Psoas muscle (tissue), 8 donors: ENCODE data around the gene PHOSPHO2. TPM values are rescaled to one million over a fixed set of nuclear protein-coding genes. Genes with fewer than 3 reads are reported as not detected.

Experiments
- ATAC-seq, 4 donors: fragments of 200-7000 bp; cut with Tn5 transposase; one replicate each; pipeline ENCODE4 v1.9.1; 2020; ENCODE audit warnings: moderate library complexity in 3 of 4, mild to moderate bottlenecking in 2 of 4
- DNase-seq, 2 donors: peaks; one replicate each; pipeline ENCODE4 v3.0.0-alpha.2; 2020
- H3K27ac ChIP-seq: fragments of 200-600 bp; one replicate; pipeline ENCODE4 v1.8.0; 2022
- H3K27me3 ChIP-seq, 3 donors: fragments of 200-600 bp in 1 of 3; one replicate each; pipeline versions ENCODE4 v1.6.1 to v1.8.0; 2013 to 2022; ENCODE audit warnings: low read length in 2 of 3, mild to moderate bottlenecking in 2 of 3, moderate library complexity in 1 of 3; ENCODE audit not compliant: insufficient read depth in 3 of 3
- H3K36me3 ChIP-seq, 2 donors: fragments of 200-600 bp in 1 of 2; one replicate each; pipeline versions ENCODE4 v1.6.1 to v1.8.0; 2013 to 2022; ENCODE audit warnings: low read depth in 1 of 2, mild to moderate bottlenecking in 1 of 2, moderate library complexity in 1 of 2; ENCODE audit not compliant: insufficient read depth in 1 of 2
- H3K4me1 ChIP-seq: fragments of 200-600 bp; one replicate; pipeline ENCODE4 v1.8.0; 2022
- H3K4me3 ChIP-seq: fragments of 200-600 bp; one replicate; pipeline ENCODE4 v1.8.0; 2022; ENCODE audit warnings: mild to moderate bottlenecking
- H3K9me3 ChIP-seq: fragments of 200-600 bp; one replicate; pipeline ENCODE4 v1.8.0; 2022
- WGBS, 3 donors: extraction: QIAGEN DNeasy Blood & Tissue Kit; methylation state at CpG; one replicate each; pipeline versions ENCODE4 v1.1.6 to v1.1.7; 2013; 5-methylcytosine and 5-hydroxymethylcytosine counted together
- intact Hi-C, 2 donors: fragments of 100-400 bp; cut with DNase I; formaldehyde crosslinking; loops; one replicate each; pipeline versions ENCODE4 v1.11.0 to v1.14.2; 2022
- polyA plus RNA-seq, 3 donors: library from polyadenylated mRNA; stranded (reverse); fragments of 200-250 nt; gene quantifications; one replicate each; pipeline ENCODE4 v1.2.3, GENCODE V29; 2013
- total RNA-seq, 4 donors: library from RNA; stranded (reverse); fragmentation: NEBNext Ultra II Directional in 2 of 4; extraction: Animal tissue kit (Norgen Biotek cat#: 25700) in 2 of 4; gene quantifications; one replicate each; pipeline versions ENCODE4 v1.2.1 to v1.2.4, GENCODE V29; 2021 to 2023
- TF ChIP-seq, protein P1 (sequence below): fragments of 200-600 bp; IDR thresholded peaks from one replicate; pipeline ENCODE4 v1.8.0; 2022; ENCODE audit warnings: antibody characterized with exemption
- donor health status: healthy with polysubstance abuse.
- donor health status: DM: no; HTN: no; CAD: no; lungs with moderate emphysema.
- donor health status: Bipolar disorder and iron deficiency.
- donor health status: healthy.
- donor health status: DM: yes; HTN: yes; CAD: no.
- donor health status: DM: no; HTN: no; CAD: no.
- donor health status: DM: no; HTN: no; CAD: no.
- donor health status: DM: yes; HTN: yes; CAD: no.

The PHOSPHO2 gene
- total and polyA plus RNA-seq, 7 donors: 0.86 to 7.5 (median 1.6) TPM

DNA sequence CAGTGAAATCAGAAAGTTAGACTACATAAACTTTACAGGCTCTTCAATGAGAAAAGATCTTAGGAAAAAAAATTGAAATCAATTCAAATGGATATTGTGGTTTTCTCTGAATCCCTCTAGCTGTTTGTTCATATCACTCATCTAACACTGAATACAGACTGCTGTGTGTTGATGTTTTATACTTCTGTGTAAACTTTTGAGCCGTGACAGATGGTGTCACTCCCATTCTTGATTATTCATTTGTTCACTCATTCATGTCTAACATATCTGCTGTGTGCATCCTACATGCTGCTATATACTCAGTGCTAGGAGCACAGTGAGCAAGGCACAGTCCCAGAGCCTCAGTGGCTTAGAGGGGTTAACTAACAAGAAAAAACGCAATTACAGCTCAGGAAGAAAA is 52.0 kb downstream of the PHOSPHO2 start:
- ATAC-seq (no peak), DNase-seq (no peak)
- intact Hi-C loops: no loop called here
- Histone ChIP-seq H3K4me3 (no peak overlapping the region), H3K27ac (no peak overlapping the region), H3K9me3 (no peaks in the 10 kb centered on the region), H3K4me1 (no peaks in the 10 kb centered on the region), H3K27me3 (no peaks in the 10 kb centered on the region), H3K36me3 (peaks cover 0 to 19% of the 10 kb centered on the region in 2 donors)
- TF ChIP-seq, protein P1, sequence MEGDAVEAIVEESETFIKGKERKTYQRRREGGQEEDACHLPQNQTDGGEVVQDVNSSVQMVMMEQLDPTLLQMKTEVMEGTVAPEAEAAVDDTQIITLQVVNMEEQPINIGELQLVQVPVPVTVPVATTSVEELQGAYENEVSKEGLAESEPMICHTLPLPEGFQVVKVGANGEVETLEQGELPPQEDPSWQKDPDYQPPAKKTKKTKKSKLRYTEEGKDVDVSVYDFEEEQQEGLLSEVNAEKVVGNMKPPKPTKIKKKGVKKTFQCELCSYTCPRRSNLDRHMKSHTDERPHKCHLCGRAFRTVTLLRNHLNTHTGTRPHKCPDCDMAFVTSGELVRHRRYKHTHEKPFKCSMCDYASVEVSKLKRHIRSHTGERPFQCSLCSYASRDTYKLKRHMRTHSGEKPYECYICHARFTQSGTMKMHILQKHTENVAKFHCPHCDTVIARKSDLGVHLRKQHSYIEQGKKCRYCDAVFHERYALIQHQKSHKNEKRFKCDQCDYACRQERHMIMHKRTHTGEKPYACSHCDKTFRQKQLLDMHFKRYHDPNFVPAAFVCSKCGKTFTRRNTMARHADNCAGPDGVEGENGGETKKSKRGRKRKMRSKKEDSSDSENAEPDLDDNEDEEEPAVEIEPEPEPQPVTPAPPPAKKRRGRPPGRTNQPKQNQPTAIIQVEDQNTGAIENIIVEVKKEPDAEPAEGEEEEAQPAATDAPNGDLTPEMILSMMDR: no peak
- WGBS, 3 donors: 78 to 83% (median 81%) methylated on average over 2 of the region's 2 CpGs

DNA sequence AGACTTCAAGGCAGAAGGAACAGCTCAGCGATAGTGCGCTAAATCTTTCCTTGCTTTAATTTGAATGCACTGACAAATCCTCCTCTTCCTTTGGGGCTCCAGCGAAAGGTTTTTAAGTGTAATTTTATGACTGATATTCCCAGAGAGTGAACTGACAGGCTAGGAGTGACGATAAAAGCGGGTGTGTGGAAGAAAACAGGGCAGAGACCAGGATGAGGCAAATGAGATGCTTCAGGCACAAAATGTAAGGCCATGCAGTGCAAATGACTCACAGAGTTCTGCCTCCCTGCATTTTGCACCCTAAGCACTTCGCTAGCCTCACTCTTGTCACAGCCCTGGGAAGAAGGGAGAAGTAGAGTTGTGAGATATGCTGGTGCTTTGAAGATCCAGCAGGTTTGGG is 54.0 kb downstream of the PHOSPHO2 start:
- H3K36me3 ChIP-seq: peaks cover 0 to 9% of the 10 kb centered on the region in 2 donors

More for the DNA sequence above, 54.0 kb downstream of the PHOSPHO2 start:
- intact Hi-C loops: no loop called here
- TF ChIP-seq, protein P1: no peak
- Histone ChIP-seq H3K27ac (no peak overlapping the region), H3K4me3 (no peak overlapping the region), H3K4me1 (no peaks in the 10 kb centered on the region), H3K27me3 (no peaks in the 10 kb centered on the region), H3K9me3 (no peaks in the 10 kb centered on the region)
- 73 to 77% (median 75%) methylated on average over 6 of the region's 6 CpGs for WGBS, 3 donors
- no peak for DNase-seq
- ATAC-seq: no peak

Other genes with a start within 250 kb of the PHOSPHO2 start
- gene BBS5, start 215.0 kb upstream of the PHOSPHO2 start, total RNA-seq: 10 to 100 TPM in 1 of 4 donors, 1 to 10 TPM in 3; 8.1 to 12.3 (median 9.2) TPM
- gene BBS5, start 215.0 kb upstream of the PHOSPHO2 start, polyA plus RNA-seq: 10 to 100 TPM in 1 of 3 donors, 1 to 10 TPM in 2; 3.7 to 12.2 (median 5.1) TPM
- 1,000 to 10,000 TPM; 3,179 to 3,578 (median 3,364) TPM for gene KLHL41, start 184.8 kb upstream of the PHOSPHO2 start, total RNA-seq
- 1,000 to 10,000 TPM in 2 of 3 donors, 100 to 1,000 TPM in 1; 639 to 3,023 (median 2,979) TPM for gene KLHL41, start 184.8 kb upstream of the PHOSPHO2 start, polyA plus RNA-seq
- gene FASTKD1, start 120.6 kb upstream of the PHOSPHO2 start, total RNA-seq: 10 to 100 TPM; 12.9 to 35.2 (median 22.5) TPM
- 10 to 100 TPM; 16.2 to 53.1 (median 40.3) TPM for gene FASTKD1, start 120.6 kb upstream of the PHOSPHO2 start, polyA plus RNA-seq
- 10 to 100 TPM; 36.8 to 49.6 (median 43.6) TPM for gene PPIG, start 110.1 kb upstream of the PHOSPHO2 start, total RNA-seq
- 10 to 100 TPM; 18.9 to 52.5 (median 23.8) TPM for gene PPIG, start 110.1 kb upstream of the PHOSPHO2 start, polyA plus RNA-seq
- not detected for gene CFAP210, start 64 bp upstream of the PHOSPHO2 start, total RNA-seq
- under 1 TPM in 2 of 3 donors, not detected in 1; 0.03 to 0.04 TPM for gene CFAP210, start 64 bp upstream of the PHOSPHO2 start, polyA plus RNA-seq
- gene KLHL23, start 39.4 kb downstream of the PHOSPHO2 start, total RNA-seq: 1 to 10 TPM; 4.4 to 8.9 (median 7.6) TPM
- gene KLHL23, start 39.4 kb downstream of the PHOSPHO2 start, polyA plus RNA-seq: 1 to 10 TPM; 2.6 to 7.9 (median 4.8) TPM
- gene SSB, start 104.4 kb downstream of the PHOSPHO2 start, total RNA-seq: 10 to 100 TPM; 37.9 to 72.0 (median 48.0) TPM
- gene SSB, start 104.4 kb downstream of the PHOSPHO2 start, polyA plus RNA-seq: 100 to 1,000 TPM in 1 of 3 donors, 10 to 100 TPM in 2; 56.7 to 120 (median 77.4) TPM
- 10 to 100 TPM; 50.7 to 75.4 (median 56.5) TPM for gene METTL5, start 130.4 kb downstream of the PHOSPHO2 start, total RNA-seq
- 10 to 100 TPM; 44.9 to 61.8 (median 51.9) TPM for gene METTL5, start 130.4 kb downstream of the PHOSPHO2 start, polyA plus RNA-seq
- gene UBR3, start 133.0 kb downstream of the PHOSPHO2 start, total RNA-seq: 100 to 1,000 TPM; 158 to 202 (median 166) TPM
- gene UBR3, start 133.0 kb downstream of the PHOSPHO2 start, polyA plus RNA-seq: 100 to 1,000 TPM in 1 of 3 donors, 10 to 100 TPM in 2; 28.7 to 160 (median 63.5) TPM